HG03039 (cell line): Measurements from ENCODE around the gene WWOX.

Experiments
- ATAC-seq: cut with Tn5 transposase; IDR thresholded peaks from one replicate; pipeline ENCODE4 v1.9.1; 2021; ENCODE audit warnings: mild to moderate bottlenecking, moderate library complexity; ENCODE audit not compliant: unreplicated experiment

The WWOX gene

DNA sequence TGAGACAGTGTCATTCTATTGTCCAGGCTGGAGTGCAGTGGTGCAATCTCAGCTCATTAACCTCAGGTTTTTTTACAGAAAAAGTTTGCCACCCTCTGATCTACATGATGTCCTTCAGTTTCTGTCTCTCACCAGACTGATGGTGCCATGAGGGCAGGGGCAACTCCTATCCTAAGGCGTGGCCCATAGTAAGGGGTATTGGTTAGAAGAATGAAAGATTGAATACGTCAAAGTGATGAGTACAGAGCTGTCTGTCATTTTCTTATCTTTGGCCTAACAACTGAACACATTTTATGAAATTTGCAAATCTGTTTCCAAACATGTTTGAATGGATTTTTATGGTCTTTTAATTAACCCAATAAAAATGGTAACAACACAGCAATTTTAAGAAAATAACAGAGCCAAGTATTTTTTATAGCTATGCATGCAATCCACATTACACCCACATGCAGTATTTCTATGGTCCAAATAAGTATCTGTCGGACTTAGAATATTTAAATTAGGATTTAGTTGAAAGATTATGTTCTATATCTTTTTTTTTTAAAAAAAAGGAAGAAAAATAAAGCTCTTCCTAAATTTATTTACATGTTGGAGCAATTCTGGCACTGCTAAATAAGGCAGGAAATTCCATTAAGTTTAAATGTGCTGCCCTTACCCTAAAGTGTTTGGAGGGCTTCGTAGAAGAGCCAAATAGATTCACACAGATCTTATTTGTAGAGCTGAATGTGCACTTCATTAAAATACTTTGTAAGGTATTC lies 192.8 kb downstream of the WWOX start:
- no peak for ATAC-seq

DNA sequence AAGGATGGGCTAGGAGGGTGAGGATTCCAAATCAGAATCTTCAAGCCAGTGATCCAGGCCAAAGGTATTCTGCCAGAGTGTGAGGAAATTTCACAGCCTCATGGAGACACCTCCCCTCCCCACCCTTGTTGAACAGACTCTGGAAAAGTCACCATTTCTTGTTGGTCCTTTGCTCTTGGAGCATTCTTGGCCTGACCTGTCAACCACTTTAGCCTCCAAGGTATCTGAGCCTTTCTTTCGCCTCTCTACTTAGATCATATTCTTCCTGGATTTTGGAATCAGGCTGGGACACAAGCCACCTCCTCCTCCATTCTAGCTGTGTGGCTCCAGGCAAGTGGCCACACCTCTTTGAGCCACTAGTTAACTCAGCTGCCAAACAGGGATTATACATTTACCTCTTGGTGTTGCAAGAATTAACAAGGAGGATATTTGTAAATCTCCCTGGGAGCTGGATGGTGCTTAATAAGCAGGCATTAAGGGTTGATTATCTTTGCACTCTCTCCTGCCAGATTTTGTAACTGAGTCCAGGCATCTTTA lies 193.5 kb downstream of the WWOX start:
- ATAC-seq = no peak

DNA sequence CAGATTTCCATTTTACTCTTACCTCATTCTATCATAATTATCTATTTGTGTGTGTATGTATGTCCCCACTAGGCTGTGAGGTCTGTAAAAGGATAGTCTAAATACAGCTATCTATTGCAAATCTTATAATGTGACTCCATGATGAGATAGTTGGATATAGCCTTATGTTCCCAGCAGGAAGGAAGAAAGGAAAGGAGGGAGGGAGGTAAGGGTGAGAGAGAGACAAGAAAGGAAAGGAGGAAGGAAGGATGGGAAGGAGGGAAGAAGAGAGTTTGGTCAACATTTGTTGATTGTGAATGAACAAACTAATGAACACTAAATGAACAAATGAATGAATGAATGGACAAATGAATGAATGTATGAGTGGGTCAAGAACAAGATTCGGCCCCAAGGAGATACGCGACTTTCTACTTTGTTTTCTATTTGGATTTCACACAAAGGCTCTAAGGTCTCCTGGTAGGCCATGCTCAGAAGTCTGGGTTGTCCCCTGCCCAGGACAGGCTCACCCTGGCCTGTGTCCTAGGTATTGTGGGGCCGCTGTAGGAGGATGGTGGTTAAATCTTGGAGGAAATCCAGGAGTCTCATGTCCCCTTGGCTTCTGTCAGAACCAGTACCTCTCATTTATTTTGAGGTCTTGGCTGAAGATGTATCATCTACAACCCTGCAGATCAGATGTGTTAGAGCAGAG lies 195.2 kb downstream of the WWOX start:
- no peak for ATAC-seq

DNA sequence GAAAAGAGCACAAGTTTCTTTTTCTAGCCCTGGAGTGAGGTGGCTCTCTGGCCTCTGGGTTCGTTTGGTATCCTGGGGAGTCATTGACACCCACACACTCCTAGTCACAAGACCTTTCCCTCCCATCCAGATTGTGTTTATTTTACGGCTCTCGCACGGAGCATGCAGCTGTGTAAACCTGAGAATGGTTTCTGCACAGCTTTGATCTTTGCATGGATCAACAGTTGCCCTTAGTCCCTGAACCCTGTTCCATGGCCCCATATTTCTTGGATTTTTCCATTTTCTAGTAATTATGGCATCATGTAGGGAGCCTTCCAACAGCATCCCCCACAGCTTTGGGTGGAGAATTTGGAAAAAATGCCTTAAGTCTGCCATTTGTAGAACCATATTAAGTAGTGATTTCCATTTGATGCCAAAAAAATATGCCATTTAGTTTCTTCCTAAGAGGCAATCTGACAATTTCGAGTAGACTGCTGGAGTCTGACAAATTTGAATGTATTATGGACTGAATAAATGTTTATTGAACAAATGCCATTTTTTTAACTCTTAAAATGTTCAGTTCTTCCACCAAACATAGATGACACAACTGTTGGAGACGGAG lies 197.7 kb downstream of the WWOX start:
- ATAC-seq = no peak

DNA sequence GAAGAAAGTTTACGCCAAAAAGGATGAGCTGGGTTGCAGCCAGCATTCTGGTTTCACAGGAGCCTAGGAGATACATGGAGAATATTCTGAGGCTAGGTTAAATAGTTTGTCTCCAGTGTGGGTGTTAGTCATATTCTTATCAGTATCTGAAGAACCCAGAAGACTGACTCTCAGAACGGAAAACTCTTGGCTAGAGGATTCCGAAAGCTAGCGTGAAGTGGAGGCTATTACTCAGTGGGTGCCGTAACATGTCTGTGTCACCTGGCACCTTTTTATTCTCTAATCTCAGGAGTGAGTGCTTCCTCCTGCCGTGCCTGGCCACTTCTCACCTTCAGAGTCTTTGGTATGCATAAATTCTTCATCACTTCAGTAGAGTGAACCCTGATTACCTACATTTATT lies 199.5 kb downstream of the WWOX start:
- no peak for ATAC-seq

DNA sequence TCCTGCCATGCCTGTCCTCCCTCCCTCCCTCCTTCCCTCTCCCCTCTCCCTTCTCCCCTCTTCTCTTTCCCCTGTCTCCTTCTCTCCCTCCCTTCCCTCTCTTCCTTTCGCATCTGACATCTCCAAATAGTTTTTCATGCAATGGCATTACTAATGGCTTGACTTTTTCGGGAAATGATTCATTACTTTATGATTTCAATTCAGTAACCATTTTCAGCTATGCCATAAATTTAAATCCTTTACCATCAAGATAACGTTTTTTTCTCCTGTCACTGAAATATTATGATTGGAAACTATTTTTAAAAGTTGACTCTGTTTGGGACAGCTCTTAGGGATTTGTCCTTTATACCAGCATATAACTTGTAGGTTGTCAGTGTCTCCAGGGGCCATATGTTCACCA lies 201.0 kb downstream of the WWOX start:
- ATAC-seq = no peak

DNA sequence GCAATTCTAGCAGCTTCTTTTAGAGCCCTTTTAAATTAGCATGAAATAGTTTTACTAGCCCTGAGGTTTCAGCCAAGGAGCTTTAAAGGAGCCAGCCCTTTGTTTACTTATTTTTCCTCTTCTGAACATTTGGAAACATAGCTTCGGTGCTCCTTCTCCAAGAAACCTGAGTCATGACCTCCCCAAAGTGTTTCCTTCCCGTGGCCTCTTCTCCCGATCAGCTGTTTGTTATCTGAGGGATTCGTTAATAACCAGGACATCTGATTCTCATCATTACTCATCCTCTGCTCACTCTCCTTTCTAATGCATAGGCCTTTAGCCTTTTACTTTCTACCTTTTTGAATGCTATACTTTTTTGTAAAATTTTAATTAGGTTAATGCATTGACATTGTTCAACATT lies 204.5 kb downstream of the WWOX start:
- ATAC-seq = no peak

DNA sequence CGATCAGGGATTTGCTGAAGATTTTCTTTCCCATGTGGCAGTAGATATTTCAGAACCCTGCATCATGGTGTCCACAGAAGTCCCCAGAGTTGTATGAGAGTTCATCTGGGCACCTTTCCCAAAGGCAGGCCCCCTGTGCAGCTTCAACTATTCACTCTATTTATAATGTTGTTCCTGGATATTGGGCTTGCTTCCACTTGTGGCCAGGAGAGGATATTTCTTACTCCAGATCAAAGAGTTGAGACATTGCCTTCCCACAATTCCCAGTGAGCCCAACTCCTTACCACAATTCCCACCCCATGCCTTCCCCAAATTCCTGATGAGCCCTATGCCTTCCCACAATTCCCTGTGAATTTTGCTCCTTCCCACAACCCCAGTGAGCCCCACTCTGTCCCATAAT lies 206.9 kb downstream of the WWOX start:
- no peak for ATAC-seq

DNA sequence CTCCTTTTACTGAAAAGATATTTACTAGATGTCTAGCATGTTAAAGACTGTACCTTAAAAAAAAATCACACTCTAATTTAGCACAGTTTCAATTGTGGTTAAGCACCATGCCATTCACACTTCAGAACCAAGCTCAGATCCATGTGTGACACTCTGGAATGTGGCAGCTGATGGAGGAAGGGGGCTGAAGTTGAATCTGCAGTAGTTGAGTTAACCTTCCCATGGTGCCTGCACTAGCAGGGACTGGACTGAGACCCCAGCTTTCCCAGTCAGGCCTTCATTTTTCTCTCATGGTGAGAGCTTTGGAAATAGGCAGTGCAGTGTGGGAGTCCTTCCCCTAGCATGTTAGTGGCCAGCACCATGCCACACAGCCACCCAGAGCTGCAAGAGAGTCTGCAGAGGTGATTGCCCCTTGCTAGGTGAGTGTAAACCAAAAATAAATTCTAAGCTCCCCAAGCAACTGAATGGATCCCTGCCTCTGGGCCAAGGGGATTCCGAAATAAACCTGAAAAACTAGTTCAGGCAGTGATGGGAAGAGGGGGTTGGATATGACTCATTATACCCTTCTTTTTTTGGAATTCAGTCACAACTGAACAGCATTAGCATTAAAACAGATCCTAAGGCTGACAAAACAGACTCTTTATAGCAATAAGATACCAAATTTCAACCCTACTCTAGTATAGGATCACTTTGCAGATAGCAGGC lies 208.5 kb downstream of the WWOX start:
- ATAC-seq = no peak

DNA sequence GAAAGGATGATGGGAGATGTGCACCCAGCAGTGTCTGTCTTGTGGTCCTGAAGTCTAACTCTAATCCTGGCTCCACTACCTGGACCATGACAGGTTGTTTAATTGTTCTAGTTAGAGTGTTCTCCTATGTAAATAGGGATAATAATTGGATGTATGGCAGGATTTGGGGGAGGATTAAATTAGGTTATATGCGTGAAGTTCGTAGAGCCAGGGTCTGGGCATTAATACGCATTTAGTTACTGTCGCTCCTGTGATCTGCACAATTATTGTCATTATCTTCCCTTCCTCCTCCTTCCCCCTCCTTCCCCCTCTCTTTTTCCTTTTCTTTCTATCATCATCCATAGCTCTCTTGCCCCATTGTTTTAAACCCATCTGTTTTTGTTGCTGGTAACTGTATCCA lies 210.3 kb downstream of the WWOX start:
- no peak for ATAC-seq

DNA sequence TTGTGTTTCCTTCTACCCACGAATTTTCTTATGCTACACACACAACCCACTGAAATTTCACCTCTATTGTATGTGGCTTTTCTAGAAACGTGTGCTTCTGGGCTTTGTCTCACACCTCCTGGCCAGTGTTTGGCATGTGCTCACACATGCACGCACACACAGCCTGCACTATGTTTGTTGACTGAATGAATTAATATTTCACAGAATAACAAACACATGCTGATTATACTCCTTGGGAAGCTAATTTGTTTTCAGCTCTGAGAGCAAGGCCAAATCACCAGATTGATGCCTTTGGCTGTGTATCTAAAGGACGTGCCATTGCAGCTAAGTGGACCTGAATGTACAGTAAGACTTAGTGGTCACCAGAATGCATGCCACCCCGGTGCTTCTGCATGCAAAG lies 210.7 kb downstream of the WWOX start:
- ATAC-seq = no peak

DNA sequence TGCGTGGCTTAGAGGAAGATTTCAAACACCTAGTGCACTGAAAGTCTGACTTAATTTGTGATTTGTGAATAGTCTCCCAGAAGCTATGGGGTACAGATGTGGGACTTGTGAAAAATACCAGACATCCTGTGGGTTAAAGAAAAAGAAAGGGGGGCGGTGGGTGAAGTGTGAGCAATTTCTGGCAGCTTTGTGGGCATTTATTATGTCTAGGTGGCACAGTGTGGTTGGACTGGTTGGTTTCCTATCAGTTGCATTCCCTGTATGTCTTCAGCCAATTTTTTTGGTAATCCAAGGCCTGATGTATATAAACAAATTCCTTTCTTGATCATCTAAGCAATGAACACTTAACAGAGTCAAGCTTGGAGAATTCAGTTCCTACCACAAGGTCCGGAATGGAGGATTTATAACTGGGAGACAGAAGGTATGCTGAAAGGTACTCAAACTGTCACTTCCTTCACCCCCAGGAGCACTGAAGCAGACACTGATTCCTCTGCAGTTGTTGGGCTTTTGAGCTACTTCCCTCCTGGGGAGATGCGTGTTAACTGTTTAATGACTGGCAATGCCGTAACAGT lies 211.6 kb downstream of the WWOX start:
- ATAC-seq = no peak

DNA sequence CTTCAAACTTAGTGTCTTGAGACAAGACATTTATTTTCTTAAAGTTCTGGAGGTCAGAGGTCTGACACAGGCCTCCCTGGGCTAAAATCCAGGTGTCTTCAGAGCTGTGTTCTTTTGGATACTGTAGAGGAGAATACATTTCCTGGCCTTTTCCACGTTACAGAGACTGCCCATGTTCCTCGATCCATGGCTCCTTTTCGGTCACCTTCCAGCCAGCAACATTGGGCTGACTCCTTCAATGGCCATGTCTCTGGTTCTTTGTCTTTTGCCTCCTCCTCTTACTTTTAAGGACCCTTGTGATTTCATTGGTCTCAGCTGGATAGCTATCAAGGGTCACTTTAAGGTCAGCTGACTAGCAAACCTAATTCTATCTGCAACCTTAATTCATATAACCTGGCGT lies 212.4 kb downstream of the WWOX start:
- no peak for ATAC-seq

DNA sequence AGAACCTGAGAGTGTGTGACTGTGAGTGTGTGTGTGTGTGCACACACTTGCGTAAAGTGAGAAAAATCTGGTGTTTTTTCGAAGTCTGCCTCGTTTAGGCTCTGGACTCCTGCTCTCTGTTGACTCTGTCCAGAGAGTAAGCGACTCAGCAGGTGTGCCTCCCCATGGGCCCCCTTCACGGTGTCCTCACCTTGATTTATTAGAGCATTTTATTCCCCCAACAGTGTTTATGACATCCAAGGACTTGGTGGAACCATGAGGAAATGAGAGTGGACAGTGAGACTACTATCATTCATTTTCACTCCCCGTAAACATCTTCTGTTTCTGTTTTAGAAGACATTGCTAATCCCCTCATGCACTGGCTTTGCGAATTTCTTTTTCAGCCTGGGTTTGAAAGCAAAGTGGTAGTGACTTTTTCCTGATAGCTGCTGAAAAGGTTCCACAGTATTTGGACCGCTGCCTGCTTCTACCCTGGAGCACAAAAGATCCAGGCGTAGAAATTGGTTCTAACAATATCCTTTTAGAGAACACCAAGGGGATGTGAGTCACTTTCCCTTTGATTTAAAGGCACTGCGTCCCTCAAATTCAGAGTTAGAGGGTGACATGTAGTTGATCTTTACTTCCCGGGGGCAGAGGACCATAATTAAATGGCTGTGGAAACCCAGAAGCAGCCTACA lies 218.2 kb downstream of the WWOX start:
- no peak for ATAC-seq

DNA sequence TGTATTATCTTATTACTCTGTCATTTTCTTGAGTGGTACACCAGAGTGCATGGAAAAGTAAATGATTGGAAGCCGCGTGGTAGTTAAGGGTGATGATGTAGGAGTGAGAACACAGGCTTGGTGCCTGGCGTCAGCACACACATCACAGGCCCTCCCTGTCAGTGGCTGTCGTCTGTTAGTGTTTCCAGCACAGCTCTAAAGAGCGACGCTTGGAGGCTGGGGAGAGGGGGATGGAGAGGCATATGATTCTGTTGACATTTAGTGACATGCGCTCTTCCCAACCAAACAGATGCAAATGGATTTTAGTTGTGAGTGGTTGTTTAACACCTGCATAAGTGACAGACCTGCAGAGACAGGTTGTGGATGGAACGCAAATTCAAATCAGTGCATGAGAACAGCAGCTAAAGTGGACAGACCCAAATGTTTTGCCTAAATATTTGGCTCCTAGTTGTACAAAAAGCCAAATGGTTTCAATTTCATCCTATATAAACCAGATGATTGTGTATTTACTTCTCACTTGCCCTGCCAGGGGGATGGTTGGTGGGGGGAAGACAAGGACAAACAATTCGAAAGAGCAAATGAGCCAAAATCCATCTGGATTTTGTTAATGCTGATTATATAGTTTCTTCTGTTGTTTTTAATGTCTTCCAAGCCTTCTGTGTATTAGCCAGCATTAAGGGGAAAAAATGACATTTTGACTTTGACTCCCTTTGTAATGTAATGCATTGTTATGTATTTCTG lies 222.3 kb downstream of the WWOX start:
- ATAC-seq = no peak

DNA sequence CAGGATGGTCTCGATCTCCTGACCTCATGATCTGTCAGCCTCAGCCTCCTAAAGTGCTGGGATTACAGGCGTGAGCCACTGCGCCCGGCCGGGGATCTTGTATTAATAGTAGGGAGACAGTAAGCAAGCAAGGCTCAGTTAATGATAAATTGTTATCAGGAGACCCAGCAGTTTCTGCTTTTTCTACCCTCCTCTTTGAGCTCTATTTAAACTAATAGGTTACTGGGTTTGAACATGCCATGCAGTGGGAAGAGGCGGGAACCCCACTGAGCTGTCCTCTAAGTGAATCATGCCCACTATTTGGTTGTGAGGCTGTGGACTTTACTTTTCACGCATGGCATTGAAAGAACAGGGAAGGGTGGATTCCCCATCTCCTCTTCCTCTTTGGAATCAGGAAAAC lies 223.9 kb downstream of the WWOX start:
- no peak for ATAC-seq

DNA sequence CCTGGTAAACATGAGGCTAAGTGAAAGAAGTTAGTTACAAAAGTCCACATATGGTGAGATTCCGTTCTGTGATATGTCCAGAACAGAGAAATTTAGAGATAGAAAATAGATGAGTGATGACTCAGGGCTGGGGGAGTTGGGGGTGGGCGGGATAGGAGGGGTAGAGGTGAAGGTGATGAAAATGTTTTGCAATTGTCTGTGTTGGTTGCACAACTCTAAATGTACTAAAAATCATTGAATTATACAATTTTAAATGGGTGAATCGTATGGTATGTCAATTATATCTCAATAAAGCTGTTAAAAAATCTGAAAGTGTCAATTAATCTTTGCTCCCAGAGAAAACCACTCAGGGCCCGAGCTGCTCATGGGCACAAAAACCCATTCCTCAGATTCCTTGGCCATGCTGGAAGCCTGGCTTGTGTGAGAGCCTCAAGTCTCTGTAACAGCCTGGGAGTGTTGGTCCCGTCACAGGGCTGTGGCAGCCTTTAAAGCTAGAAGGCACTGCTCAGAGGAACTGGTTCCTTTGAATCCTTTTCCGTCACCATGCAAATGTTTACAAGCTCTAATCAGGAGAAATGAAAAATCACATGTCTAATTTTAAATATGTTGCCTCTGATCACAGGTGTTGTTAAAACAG lies 225.3 kb downstream of the WWOX start:
- ATAC-seq = no peak

DNA sequence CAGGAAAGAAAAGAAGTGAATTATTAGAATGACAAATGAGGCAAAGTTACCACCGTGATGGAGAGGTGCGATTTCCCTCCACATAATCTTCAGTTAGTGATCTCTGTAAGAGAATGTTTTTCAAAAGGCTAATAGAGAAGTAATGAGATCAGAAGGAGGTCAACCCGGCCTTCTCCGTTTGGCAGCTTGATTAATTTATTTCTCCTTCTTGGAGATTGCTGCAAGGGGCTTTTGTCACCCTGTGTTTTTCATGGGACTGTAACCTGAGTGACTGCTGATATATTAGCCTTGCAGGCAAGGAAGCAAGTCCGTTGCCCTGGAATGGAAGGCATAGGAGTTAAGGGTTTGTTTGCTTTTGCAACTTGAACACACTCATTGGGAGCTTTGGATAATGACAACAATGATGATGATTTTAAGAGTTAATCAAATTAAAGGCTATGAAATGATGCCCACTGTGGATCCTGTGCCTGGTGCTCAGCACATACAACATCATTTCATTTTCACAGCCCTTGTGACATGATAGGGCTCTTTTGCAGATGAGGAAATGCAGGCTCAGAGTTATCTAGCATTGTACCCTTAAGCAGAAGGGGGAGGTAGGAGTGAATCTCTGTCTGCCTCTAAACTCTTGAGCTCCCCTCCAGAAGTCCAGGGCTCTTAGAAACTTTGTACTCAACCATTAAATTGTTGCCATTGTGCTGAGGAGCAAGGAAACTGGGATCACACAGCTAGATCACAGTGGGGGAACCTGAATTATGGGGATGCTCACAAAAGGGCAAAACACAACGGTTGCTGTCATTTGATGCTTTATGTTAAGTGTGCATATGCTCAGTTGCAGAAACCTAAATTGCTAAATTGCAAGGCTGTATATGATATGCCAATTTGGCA lies 226.3 kb downstream of the WWOX start:
- no peak for ATAC-seq
